Stimulated activated CD4-positive, alpha-beta T cell treated with anti-CD3 and anti-CD28 coated beads, TNF-alpha, amount 100 ng/mL, for 1 hour (primary cell): ENCODE measurements around the gene SLC9A6.
A peak's percentile ranks its signal among the peaks of the same experiment; 100 is the strongest.

Source experiments
- DNase-seq, 3 donors: peaks; one replicate each; pipeline ENCODE4 v3.0.0-alpha.2; 2020; ENCODE audit warnings: low read depth in 3 of 3, low spot score in 1 of 3

SLC9A6 gene

GRCh38 chrX:135985157-135985972 is at the start of gene SLC9A6:
Gene SLC9A6, plus strand, starts transcription at chrX:135985435. Its CDS starts 224 bp downstream, at chrX:135985659.
- peak; percentile 7 to 50 (median 23) for DNase-seq

- DNase-seq: no peak
These were observed 40.7 kb upstream of the SLC9A6 start for GRCh38 chrX:135944486-135944885.

- no peak for DNase-seq
These were observed 33.9 kb upstream of the SLC9A6 start for GRCh38 chrX:135951291-135951690.

DNA sequence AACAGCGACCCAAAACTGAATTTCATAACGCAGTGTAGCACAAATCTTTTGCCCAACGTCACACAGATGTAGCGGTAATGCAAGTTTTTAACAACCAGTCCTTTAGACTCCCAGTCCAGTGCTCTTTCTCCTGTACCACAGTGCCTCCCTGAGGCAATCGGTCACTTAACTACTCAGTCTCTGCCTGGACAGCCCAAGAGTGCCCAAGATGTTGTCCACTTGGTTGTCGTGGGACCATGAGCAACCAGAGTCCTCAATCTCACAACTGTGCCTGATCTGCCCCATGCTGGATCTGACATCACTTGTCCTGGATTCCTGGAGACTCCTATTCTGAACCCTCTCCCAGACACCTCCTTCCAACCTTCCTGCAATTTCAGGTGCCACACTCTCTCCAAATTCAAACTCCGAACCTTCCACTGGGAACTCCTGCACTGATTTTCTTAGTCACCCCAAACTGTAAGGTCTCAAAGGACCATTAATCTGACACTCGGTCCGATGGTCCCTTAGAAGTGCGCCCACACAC is 12.1 kb upstream of the SLC9A6 start:
- no peak for DNase-seq

- peak; percentile 51 to 64 (median 62) for DNase-seq
These were observed 11.5 kb upstream of the SLC9A6 start, which contains the start of gene MMGT1 for GRCh38 chrX:135973548-135974278. Gene MMGT1, minus strand, starts transcription at chrX:135973988. Its CDS starts 313 bp downstream, at chrX:135973675.

DNA sequence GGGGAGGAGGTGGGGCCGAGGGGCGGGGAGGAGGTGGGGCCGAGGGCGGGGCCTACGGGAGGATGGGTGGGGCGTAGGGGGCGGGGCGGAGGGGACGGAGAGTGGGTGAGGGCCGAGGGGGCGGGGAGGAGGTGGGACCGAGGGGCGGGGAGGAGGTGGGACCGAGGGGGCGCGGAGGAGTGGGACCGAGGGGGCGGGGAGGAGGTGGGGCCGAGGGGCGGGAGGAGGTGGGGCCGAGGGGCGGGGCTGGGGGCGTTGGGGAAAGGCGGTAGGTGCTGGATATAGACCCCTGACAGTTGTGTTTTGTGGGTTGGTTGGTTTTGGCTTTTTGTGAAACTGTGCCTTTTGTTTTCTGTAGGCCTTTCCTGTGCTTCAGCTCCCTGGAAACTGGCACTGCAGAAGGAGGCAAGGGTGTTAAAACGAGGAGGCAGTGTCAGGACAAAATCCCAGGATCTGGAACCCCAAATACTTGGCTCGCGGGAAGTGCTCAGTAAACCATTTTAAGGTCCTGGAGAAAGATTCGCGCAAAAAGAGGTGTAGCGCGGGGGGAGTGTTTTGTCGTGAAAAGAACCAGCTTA is 10.9 kb upstream of the SLC9A6 start:
- DNase-seq: peak; percentile 46 to 52 (median 49)

GRCh38 chrX:135975421-135975820 is 9.8 kb upstream of the SLC9A6 start:
- DNase-seq: no peak

DNA sequence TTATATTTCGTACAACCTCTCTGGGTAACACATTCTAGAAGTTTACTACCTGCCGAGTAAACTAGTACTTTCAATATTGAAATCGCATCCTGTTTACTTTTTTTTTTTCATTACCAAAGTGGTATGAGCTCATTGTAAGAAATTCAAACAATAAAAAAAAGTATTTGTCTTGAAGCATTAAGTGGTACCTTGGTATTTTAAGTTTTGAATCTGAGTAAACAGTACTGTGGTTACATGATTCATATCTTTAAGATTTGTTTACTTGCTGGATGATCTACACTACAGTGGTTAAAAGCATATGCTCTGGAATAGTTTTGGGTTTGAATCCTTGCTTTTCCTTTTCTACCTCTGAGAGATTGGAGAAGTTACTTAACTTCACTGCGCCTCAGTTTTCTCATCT is 7.6 kb upstream of the SLC9A6 start:
- no peak for DNase-seq

DNA sequence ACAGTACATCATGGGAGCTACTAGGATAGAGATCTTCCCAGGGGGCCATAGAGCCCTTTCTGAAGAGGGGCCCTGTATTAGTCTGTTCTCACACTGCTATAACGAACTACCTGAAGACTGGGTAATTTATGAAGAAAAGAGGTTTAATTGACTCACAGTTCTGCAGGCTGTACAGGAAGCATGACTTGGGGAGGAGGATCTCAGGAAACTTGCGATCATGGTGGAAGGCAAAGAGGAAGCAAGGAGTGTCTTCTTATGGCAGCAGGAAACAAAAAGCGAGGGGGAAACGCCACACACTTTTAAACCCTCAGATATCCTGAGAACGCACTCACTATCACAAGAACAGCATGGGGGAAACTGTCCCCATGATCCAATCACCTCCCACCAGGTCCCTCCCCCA is 4.2 kb upstream of the SLC9A6 start:
- no peak for DNase-seq

- no peak for DNase-seq
These were observed 3.6 kb upstream of the SLC9A6 start for GRCh38 chrX:135981668-135982067.

- DNase-seq: no peak
These were observed 2.4 kb upstream of the SLC9A6 start for GRCh38 chrX:135982860-135983259.

DNA sequence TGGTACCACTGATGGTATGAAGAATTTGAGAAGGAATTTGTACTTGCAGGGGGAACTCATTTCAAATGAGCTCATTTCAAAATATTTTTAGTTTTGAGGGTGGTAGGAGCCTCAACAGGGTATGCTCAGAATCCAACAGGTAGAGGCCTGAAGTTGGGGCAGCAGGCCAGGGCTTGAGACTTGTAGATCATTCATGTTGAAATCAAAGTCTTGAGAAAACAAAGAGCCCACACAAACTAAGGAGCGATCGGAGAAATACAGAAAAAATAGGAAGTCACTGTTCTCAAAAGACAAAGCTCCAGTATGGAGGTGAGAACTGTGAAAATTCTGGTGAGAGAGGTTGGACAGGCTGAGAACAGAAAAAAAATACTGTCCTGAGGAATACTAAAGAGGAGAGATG is 979 bp upstream of the SLC9A6 start:
- DNase-seq: no peak

DNA sequence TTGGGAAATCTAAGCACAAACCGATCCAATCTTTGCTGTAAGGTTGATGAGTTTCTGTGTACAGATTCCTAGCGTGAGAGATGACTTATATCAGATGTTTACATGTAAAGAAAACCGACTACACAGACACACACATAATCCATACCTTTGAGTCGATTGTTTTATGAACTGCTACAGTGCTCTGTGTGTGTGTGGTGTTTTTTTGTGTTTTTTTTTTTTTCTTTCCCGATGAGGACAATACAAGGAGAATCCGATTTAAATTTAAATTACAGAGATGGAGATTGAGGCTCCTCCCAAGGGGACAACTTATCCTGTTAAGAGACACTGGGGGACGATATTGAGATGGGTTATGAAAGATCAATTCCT is 461 bp upstream of the SLC9A6 start:
- no peak for DNase-seq

GRCh38 chrX:135985973-135986310 is 707 bp downstream of the SLC9A6 start:
- no peak for DNase-seq

DNA sequence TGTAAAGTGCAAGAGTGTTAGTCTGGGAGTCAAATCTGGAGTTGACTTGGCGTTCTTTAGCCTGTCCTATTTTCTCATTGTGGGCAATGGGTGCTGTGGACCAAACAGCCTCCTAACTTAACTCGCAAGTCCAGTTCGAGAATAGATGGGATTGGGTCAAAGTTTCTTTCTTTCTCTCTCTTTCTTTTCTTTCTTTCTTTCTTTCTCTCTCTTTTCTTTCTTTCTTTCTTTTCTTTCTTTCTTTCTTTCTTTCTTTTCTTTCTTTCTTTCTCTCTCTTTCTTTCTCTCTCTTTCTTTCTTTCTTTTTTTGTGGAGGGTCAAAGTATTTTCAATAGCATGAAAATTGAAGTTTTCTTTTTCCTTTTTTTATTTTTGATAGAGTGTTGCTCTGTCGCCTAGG is 3.0 kb downstream of the SLC9A6 start:
- no peak for DNase-seq

GRCh38 chrX:136015016-136015415 is 29.8 kb downstream of the SLC9A6 start:
- DNase-seq: no peak

- DNase-seq: no peak
These were observed 31.6 kb downstream of the SLC9A6 start for GRCh38 chrX:136016881-136017280.

- no peak for DNase-seq
These were observed 34.0 kb downstream of the SLC9A6 start for GRCh38 chrX:136019226-136019625.

- no peak for DNase-seq
These were observed 35.9 kb downstream of the SLC9A6 start for GRCh38 chrX:136021160-136021559.

GRCh38 chrX:136021903-136022302 is 36.7 kb downstream of the SLC9A6 start:
- no peak for DNase-seq

- no peak for DNase-seq
These were observed 39.9 kb downstream of the SLC9A6 start for GRCh38 chrX:136025091-136025490.
